H1 (cell line): ENCODE measurements around the gene STK40. TPM values are rescaled to one million over a fixed set of nuclear protein-coding genes. Genes with fewer than 3 reads are reported as not detected.

ENCODE experiments used
- EGR1 ChIP-seq: IDR thresholded peaks from 2 replicates; pipeline ENCODE4 v1.6.1; 2011; ENCODE audit warnings: low read depth, low read length, borderline replicate concordance
- KDM5A ChIP-seq: fragments of 200-600 bp; IDR thresholded peaks from 2 replicates; pipeline ENCODE4 v1.7.1; 2012; ENCODE audit warnings: mild to moderate bottlenecking, low read length, inconsistent platforms, mixed read lengths
- NANOG ChIP-seq: IDR thresholded peaks from 2 replicates; pipeline ENCODE4 v1.6.1; 2011; ENCODE audit warnings: low read length, low read depth, mild to moderate bottlenecking, inconsistent platforms; ENCODE audit not compliant: insufficient read depth, poor library complexity, severe bottlenecking
- SP1 ChIP-seq: IDR thresholded peaks from 2 replicates; pipeline ENCODE4 v1.6.1; 2011; ENCODE audit warnings: low read depth, low read length
- SRF ChIP-seq: IDR thresholded peaks from 2 replicates; pipeline ENCODE4 v1.6.1; 2011; ENCODE audit warnings: mild to moderate bottlenecking, low read depth, low read length, moderate library complexity
- ZNF274 ChIP-seq: IDR thresholded peaks from 2 replicates; pipeline ENCODE4 v1.7.0; 2012; ENCODE audit warnings: low read length, borderline replicate concordance; ENCODE audit errors: extremely low read depth
- polyA plus RNA-seq, 7 experiments: library from polyadenylated mRNA; depleted of rRNA in 3 of 7; stranded (reverse) in 5 of 7; unstranded in 2 of 7; fragments of >200 nt in 5 of 7; fragments of 200-250 nt in 2 of 7; gene quantifications; 1 replicate in 5 of 7; 2 replicates in 1 of 7; 4 replicates in 1 of 7; pipeline versions ENCODE4 v1.2.1 to v1.2.3, GENCODE V29; 2011 to 2013; ENCODE audit warnings: missing spikeins in 2 of 7, mixed read lengths in 2 of 7
- total RNA-seq: library from RNA; stranded (reverse); fragmentation: NEBNext Ultra II Directional; extraction: Animal tissue kit (Norgen Biotek cat#: 25700); gene quantifications from 2 replicates; pipeline ENCODE4 v1.2.1, GENCODE V29; 2021
- TF ChIP-seq, protein P1 (sequence below): IDR thresholded peaks from 2 replicates; pipeline ENCODE4 v1.6.1; 2012; ENCODE audit warnings: inconsistent platforms

Gene STK40
- total and polyA plus RNA-seq, 2 of the 8 experiments (the other 6 are each of a cell fraction or from before 2014, with no cell fraction given) = 13.6 to 28.6 TPM

DNA sequence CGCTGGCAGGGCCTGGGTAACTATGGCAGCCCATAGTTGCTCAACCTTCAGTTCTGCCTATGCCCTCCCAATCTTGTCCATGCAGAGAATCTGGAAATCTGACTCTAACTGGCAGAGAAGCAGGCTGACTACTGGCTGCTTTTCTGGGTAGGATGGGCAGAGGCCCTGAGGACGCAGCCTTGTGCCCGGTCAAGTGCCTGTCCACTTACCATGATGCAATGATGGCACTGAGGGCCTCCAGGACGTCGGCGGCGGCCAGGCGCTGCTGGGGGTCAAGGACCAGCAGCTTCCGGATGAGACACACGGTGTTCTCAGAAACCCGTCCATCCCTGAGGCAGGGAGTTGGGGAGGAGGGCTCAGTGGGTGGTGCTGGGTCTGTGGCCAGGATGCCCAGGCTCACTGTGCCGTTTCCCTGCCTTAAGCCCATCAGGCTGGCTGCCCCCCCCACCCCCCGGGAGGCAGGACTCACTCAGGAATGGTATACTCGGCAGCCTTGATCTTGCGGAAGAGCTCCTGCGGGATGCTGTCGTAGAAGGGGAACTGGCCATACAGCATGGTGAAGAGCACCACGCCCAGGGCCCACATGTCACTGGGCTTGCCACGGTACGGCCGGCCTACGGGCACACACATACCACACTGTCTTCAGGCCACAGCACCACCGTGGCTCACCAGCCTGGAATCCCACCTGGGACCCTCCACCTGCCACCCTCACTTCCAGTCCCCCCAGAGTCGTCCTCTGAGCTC is 41.9 kb downstream of the STK40 start (continued):
- TF ChIP-seq, protein P1, sequence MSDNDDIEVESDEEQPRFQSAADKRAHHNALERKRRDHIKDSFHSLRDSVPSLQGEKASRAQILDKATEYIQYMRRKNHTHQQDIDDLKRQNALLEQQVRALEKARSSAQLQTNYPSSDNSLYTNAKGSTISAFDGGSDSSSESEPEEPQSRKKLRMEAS = no peak
- TF ChIP-seq KDM5A (no peak), EGR1 (no peak), NANOG (no peak), SP1 (no peak), ZNF274 (no peak), SRF (no peak)
